Erythroblast (primary cell): ENCODE data around the gene ZNF649.

Experiments used
- GATA1 ChIP-seq: IDR thresholded peaks from 2 replicates; pipeline ENCODE4 v1.6.1; 2011; ENCODE audit warnings: low read depth, mild to moderate bottlenecking, control low read depth, low read length, moderate library complexity
- POLR2A ChIP-seq: IDR thresholded peaks from 2 replicates; pipeline ENCODE4 v1.6.1; 2011; ENCODE audit warnings: mild to moderate bottlenecking, low read length

DNA sequence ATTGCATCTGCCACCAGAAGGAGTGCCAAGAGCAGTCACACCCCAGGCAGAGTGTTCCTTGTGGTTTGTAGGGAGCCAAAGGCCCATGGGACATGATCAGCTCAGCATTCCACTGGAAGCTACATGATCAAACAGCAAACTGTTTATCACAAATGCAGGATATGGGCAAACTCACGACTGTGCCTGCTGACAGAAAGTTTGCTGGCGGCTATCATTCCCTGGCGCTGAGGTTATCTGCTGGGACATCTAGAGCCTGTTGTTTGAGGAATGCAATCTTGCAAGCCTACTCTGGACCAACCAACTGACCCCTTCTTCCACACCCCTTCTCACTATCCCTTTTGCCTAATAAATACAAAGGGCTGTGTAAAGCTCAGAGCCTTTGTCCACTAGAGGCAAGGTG lies 14.8 kb upstream of the ZNF649 start:
- TF ChIP-seq POLR2A (no peak), GATA1 (no peak)
